ENCODE data around the gene ASB3. TPM values are rescaled to one million over a fixed set of nuclear protein-coding genes. Genes with fewer than 3 reads are reported as not detected.

ASB3 gene
- total RNA-seq, 1 experiment from 2014 or later: 32.3 TPM

GRCh38 chr2:53818854-53819435 lies 32.2 kb upstream of the ASB3 start:
- H3K4me3 ChIP-seq: no peak overlapping the region
- H3K9me3 ChIP-seq (replicated peaks): no peaks in the 10 kb centered on the region
- H3K36me3 ChIP-seq: peaks cover 38% of the 10 kb centered on the region
- H3K27ac ChIP-seq: no peak overlapping the region
- no peaks in the 10 kb centered on the region for H3K4me1 ChIP-seq (replicated peaks)
- no peak for DNase-seq (ENCODE audit: low read depth in 1 of 2, low spot score in 2 of 2)
- H3K27me3 ChIP-seq (replicated peaks): no peaks in the 10 kb centered on the region

GRCh38 chr2:53813151-53813550 lies 26.4 kb upstream of the ASB3 start:
- H3K9me3 ChIP-seq (replicated peaks): no peaks in the 10 kb centered on the region
- peaks cover 72% of the 10 kb centered on the region for H3K36me3 ChIP-seq
- no peaks in the 10 kb centered on the region for H3K27me3 ChIP-seq (replicated peaks)
- no peaks in the 10 kb centered on the region for H3K4me1 ChIP-seq (replicated peaks)
- H3K4me3 ChIP-seq: no peak overlapping the region
- H3K27ac ChIP-seq: no peak overlapping the region
- DNase-seq (ENCODE audit: low read depth in 1 of 2, low spot score in 2 of 2): no peak

DNA sequence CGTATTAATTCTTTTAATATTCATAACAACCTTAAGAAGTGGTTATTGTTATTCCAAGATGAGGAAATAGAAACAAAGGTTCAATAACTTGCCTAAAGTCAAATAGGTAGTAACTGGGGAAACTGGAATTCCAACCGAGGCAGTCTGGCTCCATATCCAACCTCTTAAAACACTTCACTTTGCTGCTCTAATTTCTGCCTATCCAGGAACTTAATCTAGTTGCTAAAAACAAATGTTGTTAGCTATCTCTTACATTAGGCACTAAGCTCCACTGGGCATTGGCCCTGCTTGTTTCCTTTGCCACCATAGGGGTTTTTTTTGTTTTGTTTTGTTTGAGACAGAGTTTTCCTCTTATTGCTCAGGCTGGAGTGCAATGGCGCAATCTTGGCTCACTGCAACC lies 24.8 kb upstream of the ASB3 start:
- Histone ChIP-seq H3K36me3 (peaks cover 85% of the 10 kb centered on the region), H3K4me3 (no peak overlapping the region), H3K27ac (no peak overlapping the region), H3K9me3 (replicated peaks) (no peaks in the 10 kb centered on the region), H3K27me3 (replicated peaks) (no peaks in the 10 kb centered on the region), H3K4me1 (replicated peaks) (no peaks in the 10 kb centered on the region)
- DNase-seq (ENCODE audit: low read depth in 1 of 2, low spot score in 2 of 2): no peak

DNA sequence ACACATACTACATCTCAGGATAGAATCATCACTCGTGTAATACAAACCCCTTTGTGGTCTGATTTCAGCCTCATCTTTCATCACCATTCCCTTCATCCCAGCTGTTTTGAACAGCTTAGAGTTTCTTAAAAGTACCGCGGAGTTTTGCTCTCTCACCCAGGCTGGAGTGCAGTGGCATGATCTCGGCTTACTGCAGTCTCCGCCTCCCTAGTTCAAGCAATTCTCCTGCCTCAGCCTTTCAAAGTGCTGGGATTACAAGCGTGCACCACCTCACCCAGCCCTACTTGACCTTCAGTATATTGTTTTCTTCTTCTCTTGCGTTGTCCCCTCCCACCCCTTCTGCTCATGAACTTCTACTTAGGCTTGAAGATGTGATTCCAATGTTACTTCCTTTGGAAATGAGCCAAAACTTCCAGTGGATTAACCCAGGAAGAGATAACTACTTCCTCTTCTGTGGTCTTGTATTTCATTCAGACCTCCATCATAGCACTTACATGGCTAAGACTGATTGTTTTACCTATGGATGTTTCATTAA lies 15.9 kb upstream of the ASB3 start:
- Histone ChIP-seq H3K27me3 (replicated peaks) (no peaks in the 10 kb centered on the region), H3K9me3 (replicated peaks) (no peaks in the 10 kb centered on the region), H3K4me1 (replicated peaks) (no peaks in the 10 kb centered on the region), H3K27ac (no peak overlapping the region), H3K4me3 (no peak overlapping the region), H3K36me3 (peaks cover 87% of the 10 kb centered on the region)
- no peak for DNase-seq (ENCODE audit: low read depth in 1 of 2, low spot score in 2 of 2)

GRCh38 chr2:53801547-53801946 lies 14.8 kb upstream of the ASB3 start:
- DNase-seq (ENCODE audit: low read depth in 1 of 2, low spot score in 2 of 2): no peak
- Histone ChIP-seq H3K27me3 (replicated peaks) (no peaks in the 10 kb centered on the region), H3K4me1 (replicated peaks) (no peaks in the 10 kb centered on the region), H3K27ac (no peak overlapping the region), H3K9me3 (replicated peaks) (no peaks in the 10 kb centered on the region), H3K36me3 (peaks cover 82% of the 10 kb centered on the region), H3K4me3 (no peak overlapping the region)

DNA sequence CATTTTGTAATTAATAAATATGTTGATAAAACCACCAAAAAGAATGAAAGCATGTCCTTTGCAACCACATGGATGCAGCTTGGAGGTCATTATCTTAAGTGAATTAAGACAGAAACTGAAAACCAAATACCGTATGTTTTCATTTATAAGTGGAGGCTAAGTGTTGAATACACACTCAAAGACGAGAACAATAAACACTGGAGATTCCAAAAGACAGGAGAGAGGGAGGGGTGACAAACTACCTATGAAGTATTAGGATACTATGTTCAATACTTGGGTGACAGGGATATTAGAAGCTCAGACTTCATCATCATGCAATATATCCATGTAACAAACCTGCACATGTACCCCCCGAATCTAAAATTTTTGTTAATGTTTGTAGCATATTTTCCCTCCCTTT lies 7.1 kb upstream of the ASB3 start:
- Histone ChIP-seq H3K27me3 (replicated peaks) (no peaks in the 10 kb centered on the region), H3K27ac (no peak overlapping the region), H3K9me3 (replicated peaks) (no peaks in the 10 kb centered on the region), H3K4me3 (no peak overlapping the region), H3K36me3 (peaks cover 38% of the 10 kb centered on the region), H3K4me1 (replicated peaks) (no peaks in the 10 kb centered on the region)
- no peak for DNase-seq (ENCODE audit: low read depth in 1 of 2, low spot score in 2 of 2)

GRCh38 chr2:53793261-53793660 lies 6.5 kb upstream of the ASB3 start:
- Histone ChIP-seq H3K4me3 (no peak overlapping the region), H3K4me1 (replicated peaks) (no peaks in the 10 kb centered on the region), H3K9me3 (replicated peaks) (no peaks in the 10 kb centered on the region), H3K27ac (no peak overlapping the region), H3K36me3 (peaks cover 36% of the 10 kb centered on the region), H3K27me3 (replicated peaks) (no peaks in the 10 kb centered on the region)
- no peak for DNase-seq (ENCODE audit: low read depth in 1 of 2, low spot score in 2 of 2)

- H3K36me3 ChIP-seq: peaks cover 10% of the 10 kb centered on the region
- DNase-seq (ENCODE audit: low read depth in 1 of 2, low spot score in 2 of 2): peak in 1 of 2 experiments; percentile 28
These were observed 999 bp upstream of the ASB3 start for GRCh38 chr2:53787614-53788289.

GRCh38 chr2:53786352-53786704 lies 425 bp downstream of the ASB3 start:
- peak overlapping the region; percentile 80 for H3K27ac ChIP-seq
- no peaks in the 10 kb centered on the region for H3K9me3 ChIP-seq (replicated peaks)
- peaks cover 14% of the 10 kb centered on the region for H3K36me3 ChIP-seq
- peak overlapping the region; percentile 77 for H3K4me3 ChIP-seq
- H3K27me3 ChIP-seq (replicated peaks): no peaks in the 10 kb centered on the region
- H3K4me1 ChIP-seq (replicated peaks): peaks cover 5% of the 10 kb centered on the region; the same call in 1 of the 2 replicates
- DNase-seq (ENCODE audit: low read depth in 1 of 2, low spot score in 2 of 2): no peak

More at GRCh38 chr2:53787614-53788289, 999 bp upstream of the ASB3 start:
- no peaks in the 10 kb centered on the region for H3K9me3 ChIP-seq (replicated peaks)
- peak overlapping the region; percentile 77 for H3K4me3 ChIP-seq
- H3K4me1 ChIP-seq (replicated peaks): peaks cover 5% of the 10 kb centered on the region; the same call in 1 of the 2 replicates
- H3K27me3 ChIP-seq (replicated peaks): no peaks in the 10 kb centered on the region
- H3K27ac ChIP-seq: 0 out of 2 replicates have a peak overlapping the region, but pooled peaks have one; percentile 80

GRCh38 chr2:53785366-53785765 lies 1.4 kb downstream of the ASB3 start:
- no peak overlapping the region for H3K27ac ChIP-seq

GRCh38 chr2:53784436-53784835 lies 2.3 kb downstream of the ASB3 start:
- H3K27me3 ChIP-seq (replicated peaks): no peaks in the 10 kb centered on the region
- no peak for DNase-seq (ENCODE audit: low read depth in 1 of 2, low spot score in 2 of 2)
- H3K27ac ChIP-seq: no peak overlapping the region
- no peak overlapping the region for H3K4me3 ChIP-seq
- H3K36me3 ChIP-seq: peaks cover 23% of the 10 kb centered on the region
- H3K9me3 ChIP-seq (replicated peaks): no peaks in the 10 kb centered on the region
- H3K4me1 ChIP-seq (replicated peaks): peaks cover 5% of the 10 kb centered on the region; the same call in 1 of the 2 replicates

More at GRCh38 chr2:53785366-53785765, 1.4 kb downstream of the ASB3 start:
- Histone ChIP-seq H3K4me3 (peak overlapping the region; percentile 77), H3K27me3 (replicated peaks) (no peaks in the 10 kb centered on the region), H3K4me1 (replicated peaks) (peaks cover 5% of the 10 kb centered on the region; the same call in 1 of the 2 replicates), H3K9me3 (replicated peaks) (no peaks in the 10 kb centered on the region), H3K36me3 (peaks cover 15% of the 10 kb centered on the region)
- DNase-seq (ENCODE audit: low read depth in 1 of 2, low spot score in 2 of 2): no peak

- Histone ChIP-seq H3K4me3 (no peak overlapping the region), H3K9me3 (replicated peaks) (no peaks in the 10 kb centered on the region), H3K4me1 (replicated peaks) (peaks cover 5% of the 10 kb centered on the region; the same call in 1 of the 2 replicates), H3K27me3 (replicated peaks) (no peaks in the 10 kb centered on the region), H3K27ac (no peak overlapping the region), H3K36me3 (peaks cover 32% of the 10 kb centered on the region)
- DNase-seq (ENCODE audit: low read depth in 1 of 2, low spot score in 2 of 2): no peak
These were observed 4.1 kb downstream of the ASB3 start for GRCh38 chr2:53782676-53783075.

DNA sequence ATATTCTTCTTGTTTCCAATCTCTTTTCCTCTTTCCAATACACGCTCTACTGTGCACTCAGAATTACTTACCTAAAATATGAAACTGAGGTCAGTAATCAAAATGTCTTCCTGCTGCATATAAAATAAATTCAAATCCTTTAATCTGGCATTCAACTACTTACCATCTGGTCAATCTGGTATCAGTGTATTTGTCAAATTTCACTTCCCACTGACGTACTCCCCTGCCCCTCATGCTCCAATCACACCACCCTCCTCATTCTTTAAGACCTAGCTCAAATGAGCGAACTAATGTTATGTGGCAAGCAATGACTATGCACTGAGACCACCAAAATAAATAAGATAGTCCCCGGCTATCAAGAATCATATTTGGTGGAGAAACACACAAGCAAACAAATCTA lies 6.7 kb downstream of the ASB3 start:
- Histone ChIP-seq H3K27me3 (replicated peaks) (no peaks in the 10 kb centered on the region), H3K4me1 (replicated peaks) (no peaks in the 10 kb centered on the region; the same call in 1 of the 2 replicates), H3K9me3 (replicated peaks) (no peaks in the 10 kb centered on the region), H3K36me3 (peaks cover 34% of the 10 kb centered on the region), H3K4me3 (no peak overlapping the region), H3K27ac (no peak overlapping the region)
- no peak for DNase-seq (ENCODE audit: low read depth in 1 of 2, low spot score in 2 of 2)

GRCh38 chr2:53778536-53779162 lies 8.1 kb downstream of the ASB3 start:
- no peak for DNase-seq (ENCODE audit: low read depth in 1 of 2, low spot score in 2 of 2)
- peaks cover 40% of the 10 kb centered on the region for H3K36me3 ChIP-seq
- H3K27me3 ChIP-seq (replicated peaks): no peaks in the 10 kb centered on the region
- no peaks in the 10 kb centered on the region for H3K4me1 ChIP-seq (replicated peaks)
- no peak overlapping the region for H3K4me3 ChIP-seq
- no peaks in the 10 kb centered on the region for H3K9me3 ChIP-seq (replicated peaks)
- no peak overlapping the region for H3K27ac ChIP-seq

Measured in SJSA1 (cell line).